GM12872 (cell line): Measurements from ENCODE around the gene IER2.

ENCODE experiments used
- TF ChIP-seq, protein P1 (sequence below): IDR thresholded peaks from 3 replicates; pipeline ENCODE4 v1.5.1; 2011; ENCODE audit warnings: low read depth, mild to moderate bottlenecking, low read length, moderate library complexity; ENCODE audit not compliant: insufficient read depth

The IER2 gene

GRCh38 chr19:13130886-13131490 is 19.2 kb upstream of the IER2 start:
- TF ChIP-seq, protein P1, sequence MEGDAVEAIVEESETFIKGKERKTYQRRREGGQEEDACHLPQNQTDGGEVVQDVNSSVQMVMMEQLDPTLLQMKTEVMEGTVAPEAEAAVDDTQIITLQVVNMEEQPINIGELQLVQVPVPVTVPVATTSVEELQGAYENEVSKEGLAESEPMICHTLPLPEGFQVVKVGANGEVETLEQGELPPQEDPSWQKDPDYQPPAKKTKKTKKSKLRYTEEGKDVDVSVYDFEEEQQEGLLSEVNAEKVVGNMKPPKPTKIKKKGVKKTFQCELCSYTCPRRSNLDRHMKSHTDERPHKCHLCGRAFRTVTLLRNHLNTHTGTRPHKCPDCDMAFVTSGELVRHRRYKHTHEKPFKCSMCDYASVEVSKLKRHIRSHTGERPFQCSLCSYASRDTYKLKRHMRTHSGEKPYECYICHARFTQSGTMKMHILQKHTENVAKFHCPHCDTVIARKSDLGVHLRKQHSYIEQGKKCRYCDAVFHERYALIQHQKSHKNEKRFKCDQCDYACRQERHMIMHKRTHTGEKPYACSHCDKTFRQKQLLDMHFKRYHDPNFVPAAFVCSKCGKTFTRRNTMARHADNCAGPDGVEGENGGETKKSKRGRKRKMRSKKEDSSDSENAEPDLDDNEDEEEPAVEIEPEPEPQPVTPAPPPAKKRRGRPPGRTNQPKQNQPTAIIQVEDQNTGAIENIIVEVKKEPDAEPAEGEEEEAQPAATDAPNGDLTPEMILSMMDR, result no peak

GRCh38 chr19:13132471-13133180 is 17.6 kb upstream of the IER2 start:
- TF ChIP-seq, protein P1, result no peak

GRCh38 chr19:13133241-13133870 is 16.9 kb upstream of the IER2 start:
- TF ChIP-seq, protein P1, result no peak

GRCh38 chr19:13134626-13135025 is 15.6 kb upstream of the IER2 start:
- TF ChIP-seq, protein P1, result no peak

DNA sequence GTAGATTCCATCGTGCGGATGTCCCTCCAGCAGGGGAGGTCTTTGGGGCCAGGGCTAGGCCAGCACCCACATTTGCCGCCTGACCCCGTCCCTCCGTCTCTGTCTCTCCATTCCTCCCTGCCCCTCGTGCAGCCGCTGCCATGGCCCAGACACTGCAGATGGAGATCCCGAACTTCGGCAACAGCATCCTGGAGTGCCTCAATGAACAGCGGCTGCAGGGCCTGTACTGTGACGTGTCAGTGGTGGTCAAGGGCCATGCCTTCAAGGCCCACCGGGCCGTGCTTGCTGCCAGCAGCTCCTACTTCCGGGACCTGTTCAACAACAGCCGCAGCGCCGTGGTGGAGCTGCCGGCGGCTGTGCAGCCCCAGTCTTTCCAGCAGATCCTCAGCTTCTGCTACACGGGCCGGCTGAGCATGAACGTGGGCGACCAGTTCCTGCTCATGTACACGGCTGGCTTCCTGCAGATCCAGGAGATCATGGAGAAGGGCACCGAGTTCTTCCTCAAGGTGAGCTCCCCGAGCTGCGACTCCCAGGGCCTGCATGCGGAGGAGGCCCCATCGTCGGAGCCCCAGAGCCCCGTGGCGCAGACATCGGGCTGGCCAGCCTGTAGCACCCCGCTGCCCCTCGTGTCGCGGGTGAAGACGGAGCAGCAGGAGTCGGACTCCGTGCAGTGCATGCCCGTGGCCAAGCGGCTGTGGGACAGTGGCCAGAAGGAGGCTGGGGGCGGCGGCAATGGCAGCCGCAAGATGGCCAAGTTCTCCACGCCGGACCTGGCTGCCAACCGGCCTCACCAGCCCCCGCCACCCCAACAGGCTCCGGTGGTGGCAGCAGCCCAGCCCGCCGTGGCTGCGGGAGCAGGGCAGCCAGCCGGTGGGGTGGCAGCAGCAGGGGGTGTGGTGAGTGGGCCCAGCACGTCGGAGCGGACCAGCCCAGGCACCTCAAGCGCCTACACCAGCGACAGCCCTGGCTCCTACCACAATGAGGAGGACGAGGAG is 14.8 kb upstream of the IER2 start:
- TF ChIP-seq, protein P1, result no peak

DNA sequence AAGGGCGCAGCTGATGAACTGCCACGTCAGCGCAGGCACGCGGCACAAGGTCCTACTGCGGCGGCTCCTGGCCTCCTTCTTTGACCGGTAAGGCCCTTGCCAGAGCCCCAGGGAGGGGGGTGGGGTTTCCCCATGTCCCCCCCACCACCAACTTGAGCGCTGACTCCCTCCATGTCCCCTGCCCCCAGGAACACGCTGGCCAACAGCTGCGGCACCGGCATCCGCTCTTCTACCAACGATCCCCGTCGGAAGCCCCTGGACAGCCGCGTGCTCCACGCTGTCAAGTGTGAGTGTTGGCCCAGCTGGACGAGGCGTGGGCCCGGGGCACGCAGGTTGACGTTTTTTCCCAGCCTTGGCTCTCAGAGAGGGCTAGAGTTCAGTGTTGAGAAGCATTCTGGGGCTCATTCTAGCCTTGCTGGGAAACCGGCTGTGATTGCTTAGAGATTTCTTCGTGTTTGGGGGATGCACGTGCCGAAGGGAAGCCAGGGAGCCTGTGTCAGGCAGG is 12.9 kb upstream of the IER2 start:
- TF ChIP-seq, protein P1, result no peak
